B cell (primary cell): Measurements from ENCODE around the gene COMT. TPM values are rescaled to one million over a fixed set of nuclear protein-coding genes. Genes with fewer than 3 reads are reported as not detected.

Source experiments
- ATAC-seq: fragments of 200-7000 bp; cut with Tn5 transposase; one replicate; pipeline ENCODE4 v1.10.0; 2021; ENCODE audit warnings: low read depth, mild to moderate bottlenecking, moderate number of reproducible peaks, moderate library complexity
- CTCF ChIA-PET: fragments of 350-600 bp; sonication (Branson Sonifier 250); formaldehyde crosslinking; loops from one replicate; lab custom pipeline; 2021; ENCODE audit warnings: antibody characterized with exemption, inconsistent platforms; lab: Charles Lee
- POLR2A ChIA-PET: fragments of 350-600 bp; sonication (Branson Sonifier 250); formaldehyde crosslinking; loops from one replicate; lab custom pipeline; 2021; ENCODE audit warnings: antibody characterized with exemption; lab: Charles Lee
- DNase-seq: peaks from one replicate; pipeline ENCODE4 v3.0.0; 2013
- H2AFZ ChIP-seq: 2 replicates; pipeline ENCODE4 v1.6.1; 2012; ENCODE audit warnings: mild to moderate bottlenecking, low read depth, low read length; ENCODE audit not compliant: insufficient read depth, poor library complexity, severe bottlenecking
- H3K27ac ChIP-seq, 2 donors: 1 replicate in 1 of 2; 2 replicates in 1 of 2; pipeline ENCODE4 v1.5.1; 2012 to 2013; ENCODE audit warnings: low read length in 2 of 2, mild to moderate bottlenecking in 2 of 2, moderate library complexity in 1 of 2
- H3K27me3 ChIP-seq, 4 experiments: fragments of 200-600 bp in 1 of 4; sonication (generic) in 1 of 4; replicated peaks in 1 of 4; 1 replicate in 2 of 4; 2 replicates in 2 of 4; pipeline versions ENCODE4 v1.6.1 to v1.7.0; 2013 to 2016; ENCODE audit warnings: low read length in 3 of 4, mild to moderate bottlenecking in 2 of 4, mixed read lengths in 1 of 4, moderate library complexity in 1 of 4; ENCODE audit not compliant: insufficient read depth in 4 of 4, control insufficient read depth in 3 of 4; ENCODE audit errors: control extremely low read depth in 1 of 4
- H3K36me3 ChIP-seq, 2 experiments: replicated peaks in 1 of 2; 1 replicate in 1 of 2; 2 replicates in 1 of 2; pipeline versions ENCODE4 v1.6.1 to v1.7.1; 2013; ENCODE audit warnings: low read length in 1 of 2; ENCODE audit not compliant: insufficient read depth in 2 of 2, control insufficient read depth in 1 of 2; ENCODE audit errors: control extremely low read depth in 1 of 2, extremely low read depth in 1 of 2
- H3K4me1 ChIP-seq, 2 donors: fragments of 200-600 bp in 1 of 2; sonication (generic) in 1 of 2; 1 replicate in 1 of 2; 2 replicates in 1 of 2; pipeline versions ENCODE4 v1.5.1 to v1.6.1; 2013 to 2017; ENCODE audit warnings: low read length in 2 of 2; ENCODE audit not compliant: control insufficient read depth in 2 of 2, insufficient read depth in 2 of 2
- H3K4me2 ChIP-seq: replicated peaks from 2 replicates; pipeline ENCODE3; 2012; ENCODE audit warnings: mild to moderate bottlenecking, low read depth, low read length; ENCODE audit not compliant: poor library complexity, severe bottlenecking
- H3K4me3 ChIP-seq, 5 experiments: fragments of 200-600 bp in 1 of 5; sonication (generic) in 1 of 5; 1 replicate in 3 of 5; 2 replicates in 2 of 5; pipeline versions ENCODE4 v1.5.1 to v1.7.0; 2011 to 2016; ENCODE audit warnings: low read length in 4 of 5, mild to moderate bottlenecking in 4 of 5, low read depth in 2 of 5, control low read depth in 1 of 5, moderate library complexity in 1 of 5; ENCODE audit not compliant: insufficient read depth in 1 of 5; ENCODE audit errors: control extremely low read depth in 1 of 5, extremely low read depth in 1 of 5
- H3K79me2 ChIP-seq: fragments of 200-600 bp; sonication (generic); one replicate; pipeline ENCODE4 v1.6.0; 2016; ENCODE audit warnings: low read length; ENCODE audit not compliant: control insufficient read depth, insufficient read depth
- H3K9ac ChIP-seq: fragments of 200-600 bp; sonication (generic); 2 replicates; pipeline ENCODE4 v1.6.1; 2017; ENCODE audit warnings: mild to moderate bottlenecking, low read length, moderate library complexity
- H3K9me3 ChIP-seq, 3 donors: one replicate each; pipeline versions ENCODE4 v1.6.1 to v1.7.1; 2013; ENCODE audit warnings: low read length in 2 of 3; ENCODE audit not compliant: control insufficient read depth in 2 of 3, insufficient read depth in 1 of 3; ENCODE audit errors: control extremely low read depth in 1 of 3
- H4K20me1 ChIP-seq: 2 replicates; pipeline ENCODE4 v1.6.0; 2012; ENCODE audit warnings: mild to moderate bottlenecking, low read length; ENCODE audit not compliant: insufficient read depth, control insufficient read depth, poor library complexity, severe bottlenecking
- H3K27ac Mint-ChIP-seq: one replicate; pipeline ENCODE4 v1.8.0; 2021; ENCODE audit warnings: mixed read lengths
- H3K27me3 Mint-ChIP-seq: one replicate; pipeline ENCODE4 v1.8.0; 2021; ENCODE audit warnings: mixed read lengths
- H3K4me1 Mint-ChIP-seq: one replicate; pipeline ENCODE4 v1.8.0; 2021; ENCODE audit warnings: mixed read lengths
- H3K4me3 Mint-ChIP-seq: one replicate; pipeline ENCODE4 v1.8.0; 2021; ENCODE audit warnings: mixed read lengths
- H3K9me3 Mint-ChIP-seq: one replicate; pipeline ENCODE4 v1.8.0; 2022; ENCODE audit warnings: mixed read lengths; ENCODE audit not compliant: insufficient read depth
- CTCF ChIP-seq: fragments of 200-600 bp; IDR thresholded peaks from one replicate; pipeline ENCODE4 v1.8.0; 2022; ENCODE audit warnings: antibody characterized with exemption, mild to moderate bottlenecking
- EZH2 ChIP-seq: IDR thresholded peaks from 2 replicates; pipeline ENCODE4 v1.6.1; 2012; ENCODE audit warnings: borderline replicate concordance, low read depth, mild to moderate bottlenecking, moderate library complexity, low read length; ENCODE audit not compliant: insufficient read depth, poor library complexity, severe bottlenecking
- WGBS: methylation state at CpG from one replicate; pipeline ENCODE4 v1.1.5; 2013; ENCODE audit warnings: missing lambda C conversion rate; ENCODE audit not compliant: insufficient coverage; 5-methylcytosine and 5-hydroxymethylcytosine counted together
- intact Hi-C: fragments of 100-400 bp; cut with micrococcal nuclease; formaldehyde crosslinking; loops from one replicate; pipeline ENCODE4 v1.10.0; 2022
- polyA plus RNA-seq: library from polyadenylated mRNA; depleted of rRNA; stranded (reverse); fragments of >200 nt; gene quantifications from 2 replicates; pipeline ENCODE4 v1.2.3, GENCODE V29; 2012
- total RNA-seq, 2 donors: library from RNA; stranded (reverse); fragments of 120-200 nt in 1 of 2; gene quantifications; 1 replicate in 1 of 2; 2 replicates in 1 of 2; pipeline versions ENCODE4 v1.2.3 to v1.2.4, GENCODE V29; 2013 to 2022

Gene COMT
- total and polyA plus RNA-seq, 2 donors (not counting 1 experiment from before 2014, with no cell fraction given), result 32.6 to 58.3 TPM

- WGBS, result 96% methylated on average over 12 of the region's 13 CpGs
- ChIA-PET POLR2A (interaction anchor here (0.7 kb wide), 1 partner anchor 153 kb away, joined by 3 read pairs; no protein-coding TSS in a partner anchor), CTCF (interaction anchor here (1.2 to 1.8 kb wide), 2 partner anchors 10 to 170 kb away, joined by 4 to 6 read pairs; no protein-coding TSS in a partner anchor)
- no peak for ATAC-seq
- no peaks in the 10 kb centered on the region for H4K20me1 ChIP-seq
- H3K9me3 ChIP-seq, result no peaks in the 10 kb centered on the region
- H3K27ac ChIP-seq, result no peak overlapping the region
- H3K4me3 ChIP-seq, result no peak overlapping the region
- no peaks in the 10 kb centered on the region for H3K9me3 Mint-ChIP-seq
- H3K27ac Mint-ChIP-seq, result no peak overlapping the region
- no peak overlapping the region for H3K9ac ChIP-seq
- H2AFZ ChIP-seq, result no peak overlapping the region
- DNase-seq, result no peak
- TF ChIP-seq CTCF, result no peak
- no peak for TF ChIP-seq EZH2
- no peak overlapping the region for H3K4me3 Mint-ChIP-seq
- H3K4me2 ChIP-seq, result no peak overlapping the region
- intact Hi-C loops, result no loop called here
- H3K79me2 ChIP-seq, result no peaks in the 10 kb centered on the region
- no peaks in the 10 kb centered on the region for H3K4me1 ChIP-seq
- no peaks in the 10 kb centered on the region for H3K27me3 Mint-ChIP-seq
- peaks cover 0 to 2% of the 10 kb centered on the region in 2 experiments for H3K36me3 ChIP-seq
- no peaks in the 10 kb centered on the region for H3K4me1 Mint-ChIP-seq
- H3K27me3 ChIP-seq, result no peaks in the 10 kb centered on the region
These were observed 40.7 kb upstream of the COMT start for GRCh38 chr22:19900707-19901436.

- Mint-ChIP-seq H3K27ac (no peak overlapping the region), H3K4me3 (no peak overlapping the region), H3K4me1 (no peaks in the 10 kb centered on the region), H3K27me3 (no peaks in the 10 kb centered on the region), H3K9me3 (no peaks in the 10 kb centered on the region)
- Histone ChIP-seq H4K20me1 (no peaks in the 10 kb centered on the region), H3K4me1 (no peaks in the 10 kb centered on the region), H3K4me2 (no peak overlapping the region), H3K36me3 (peaks cover 0 to 2% of the 10 kb centered on the region in 2 experiments), H3K9me3 (no peaks in the 10 kb centered on the region), H3K4me3 (no peak overlapping the region), H3K27me3 (no peaks in the 10 kb centered on the region), H3K27ac (no peak overlapping the region), H3K79me2 (no peaks in the 10 kb centered on the region), H3K9ac (no peak overlapping the region), H2AFZ (no peak overlapping the region)
- no peak for DNase-seq
- WGBS, result 99% methylated on average over 7 of the region's 11 CpGs
- ChIA-PET CTCF (interaction anchor here (1.2 to 2.1 kb wide), 2 partner anchors 9 to 11 kb away, joined by 4 to 6 read pairs; no protein-coding TSS in a partner anchor), POLR2A (no interaction called here)
- no peak for ATAC-seq
- no peak for TF ChIP-seq CTCF
- TF ChIP-seq EZH2, result no peak
- intact Hi-C loops, result no loop called here
These were observed 39.9 kb upstream of the COMT start for GRCh38 chr22:19901577-19902244.
